ENCODE results near the gene CAMK2A. TPM values are rescaled to one million over a fixed set of nuclear protein-coding genes. Genes with fewer than 3 reads are reported as not detected.

The CAMK2A gene
- total and polyA plus RNA-seq, 4 donors: 0.31 to 2.7 (median 1.0) TPM

- no peak for DNase-seq
- no peak for ATAC-seq (ENCODE audit: insufficient read depth, low FRiP score)
- Histone ChIP-seq H3K9ac (ENCODE audit: insufficient read depth in 1 of 2, low read length in 2 of 2) (peak overlapping the region in 1 of 2 donors; percentile 39), H3K9me3 (ENCODE audit: control insufficient read depth in 4 of 4, insufficient read depth in 3 of 4, low read length in 3 of 4) (peaks cover 0 to 4% (median 0%) of the 10 kb centered on the region in 4 donors), H3K4me1 (ENCODE audit: control insufficient read depth in 5 of 5, insufficient read depth in 5 of 5, low read length in 5 of 5) (peaks cover 0 to 63% (median 25%) of the 10 kb centered on the region in 5 donors), H3K27ac (ENCODE audit: low read depth in 1 of 2, low read length in 1 of 2) (no peak overlapping the region), H3K36me3 (ENCODE audit: control insufficient read depth in 4 of 4, insufficient read depth in 4 of 4, low read length in 4 of 4) (no peaks in the 10 kb centered on the region), H3K4me3 (no peak overlapping the region), H3K27me3 (ENCODE audit: control insufficient read depth in 3 of 3, insufficient read depth in 3 of 3, low read length in 2 of 3) (no peaks in the 10 kb centered on the region)
- no peak for TF ChIP-seq CTCF (IDR thresholded peaks at IDR 0.05; ENCODE audit: control extremely low read depth, extremely low read depth)
- 88 to 90% methylated on average over 4 of the region's 4 CpGs for WGBS, 2 donors
These were observed 17.2 kb upstream of the CAMK2A start for GRCh38 chr5:150306775-150307174.

- WGBS, 2 donors: 16 to 17% methylated on average over 1 of the region's 1 CpG
These were observed 16.0 kb upstream of the CAMK2A start for GRCh38 chr5:150305557-150305956.

GRCh38 chr5:150305095-150305494, 15.5 kb upstream of the CAMK2A start:
- ATAC-seq (ENCODE audit: insufficient read depth, low FRiP score) (no peak), DNase-seq (peak; percentile 39 to 68 (median 64))
- Histone ChIP-seq H3K4me1 (ENCODE audit: control insufficient read depth in 5 of 5, insufficient read depth in 5 of 5, low read length in 5 of 5) (peaks cover 0 to 72% (median 25%) of the 10 kb centered on the region in 5 donors), H3K4me3 (no peak overlapping the region), H3K9me3 (ENCODE audit: control insufficient read depth in 4 of 4, insufficient read depth in 3 of 4, low read length in 3 of 4) (peaks cover 0 to 4% (median 0%) of the 10 kb centered on the region in 4 donors), H3K36me3 (ENCODE audit: control insufficient read depth in 4 of 4, insufficient read depth in 4 of 4, low read length in 4 of 4) (no peaks in the 10 kb centered on the region), H3K27ac (ENCODE audit: low read depth in 1 of 2, low read length in 1 of 2) (peak overlapping the region in 1 of 2 donors; percentile 3), H3K27me3 (ENCODE audit: control insufficient read depth in 3 of 3, insufficient read depth in 3 of 3, low read length in 2 of 3) (no peaks in the 10 kb centered on the region), H3K9ac (ENCODE audit: insufficient read depth in 1 of 2, low read length in 2 of 2) (peak overlapping the region; percentile 26 to 39)
- TF ChIP-seq CTCF (IDR thresholded peaks at IDR 0.05; ENCODE audit: control extremely low read depth, extremely low read depth): no peak
- WGBS, 2 donors: 79 to 85% methylated on average over 2 of the region's 2 CpGs

More at GRCh38 chr5:150305557-150305956, 16.0 kb upstream of the CAMK2A start:
- no peaks in the 10 kb centered on the region for H3K27me3 ChIP-seq (ENCODE audit: control insufficient read depth in 3 of 3, insufficient read depth in 3 of 3, low read length in 2 of 3)
- peaks cover 0 to 4% (median 0%) of the 10 kb centered on the region in 4 donors for H3K9me3 ChIP-seq (ENCODE audit: control insufficient read depth in 4 of 4, insufficient read depth in 3 of 4, low read length in 3 of 4)
- peaks cover 0 to 68% (median 25%) of the 10 kb centered on the region in 5 donors for H3K4me1 ChIP-seq (ENCODE audit: control insufficient read depth in 5 of 5, insufficient read depth in 5 of 5, low read length in 5 of 5)
- TF ChIP-seq CTCF (IDR thresholded peaks at IDR 0.05; ENCODE audit: control extremely low read depth, extremely low read depth): no peak
- ATAC-seq (ENCODE audit: insufficient read depth, low FRiP score) (no peak), DNase-seq (peak in 2 of 3 donors; percentile 64 to 69)
- peak overlapping the region in 1 of 2 donors; percentile 39 for H3K9ac ChIP-seq (ENCODE audit: insufficient read depth in 1 of 2, low read length in 2 of 2)
- H3K4me3 ChIP-seq: no peak overlapping the region
- no peaks in the 10 kb centered on the region for H3K36me3 ChIP-seq (ENCODE audit: control insufficient read depth in 4 of 4, insufficient read depth in 4 of 4, low read length in 4 of 4)
- peak overlapping the region in 1 of 2 donors; percentile 3 for H3K27ac ChIP-seq (ENCODE audit: low read depth in 1 of 2, low read length in 1 of 2)
